Measurements from ENCODE around the gene STBD1. TPM values are rescaled to one million over a fixed set of nuclear protein-coding genes. Genes with fewer than 3 reads are reported as not detected.
A peak's percentile ranks its signal among the peaks of the same experiment; 100 is the strongest.

STBD1 gene
- total and polyA plus RNA-seq, 9 of the 15 experiments (the other 6 are each of a cell fraction or from before 2014, with no cell fraction given), result 0.08 to 0.64 (median 0.27) TPM; not detected in 2

DNA sequence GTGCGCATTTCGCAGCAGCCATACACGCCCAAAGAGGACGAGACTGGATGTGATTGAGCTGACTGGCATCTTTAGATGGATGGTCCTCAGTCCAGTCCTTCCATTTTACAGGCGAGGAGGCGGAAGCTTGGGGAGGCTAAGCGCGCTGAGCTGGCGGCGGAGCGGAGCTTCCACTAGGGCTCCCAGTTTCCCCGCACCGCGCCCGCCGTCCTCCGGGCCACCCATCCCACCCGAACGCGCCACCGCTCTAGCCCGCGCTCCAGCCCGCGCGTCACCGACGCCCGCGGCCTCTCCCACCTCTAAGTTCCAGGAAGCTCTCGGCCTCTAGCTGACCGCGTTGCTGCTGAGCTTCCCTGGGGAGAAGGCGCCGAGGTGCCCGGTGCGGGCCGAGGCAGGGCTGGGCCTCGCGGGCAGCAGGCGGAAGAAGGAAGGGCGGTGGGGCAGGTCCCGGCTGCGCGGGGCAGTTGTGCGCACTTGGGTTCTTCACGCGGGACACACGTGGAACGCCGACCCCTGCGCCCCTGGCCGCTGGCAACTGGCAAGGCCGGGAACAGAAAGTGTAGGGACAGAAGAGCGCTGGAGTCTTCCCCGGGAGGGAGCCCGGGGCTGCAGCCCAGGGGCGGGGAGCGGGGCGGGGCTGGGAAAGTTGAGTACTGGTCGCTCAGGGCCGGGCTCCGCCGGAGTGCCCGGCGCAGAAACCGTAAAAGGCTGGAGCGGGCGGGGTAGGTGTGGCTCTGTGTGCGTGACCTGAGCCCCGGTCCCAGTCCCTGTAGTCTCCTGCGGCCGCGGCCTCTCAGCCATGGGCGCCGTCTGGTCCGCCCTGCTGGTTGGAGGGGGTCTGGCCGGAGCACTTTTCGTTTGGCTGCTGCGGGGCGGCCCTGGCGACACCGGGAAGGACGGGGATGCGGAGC is at the start of gene STBD1 (continued):
- TF ChIP-seq, protein P1, sequence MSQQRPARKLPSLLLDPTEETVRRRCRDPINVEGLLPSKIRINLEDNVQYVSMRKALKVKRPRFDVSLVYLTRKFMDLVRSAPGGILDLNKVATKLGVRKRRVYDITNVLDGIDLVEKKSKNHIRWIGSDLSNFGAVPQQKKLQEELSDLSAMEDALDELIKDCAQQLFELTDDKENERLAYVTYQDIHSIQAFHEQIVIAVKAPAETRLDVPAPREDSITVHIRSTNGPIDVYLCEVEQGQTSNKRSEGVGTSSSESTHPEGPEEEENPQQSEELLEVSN (IDR thresholded peaks at IDR 0.05; ENCODE audit: borderline replicate concordance in 1 of 2, extremely low read depth in 1 of 2, insufficient read depth in 1 of 2, insufficient read length in 1 of 2, low read depth in 1 of 2, low read length in 1 of 2, poor library complexity in 1 of 2, severe bottlenecking in 1 of 2), result peak; percentile 10 to 15
- TF ChIP-seq BRF1 (IDR thresholded peaks at IDR 0.05; ENCODE audit: borderline replicate concordance, extremely low read depth, insufficient read length) (no peak), PHTF2 (CRISPR knock-in tag; IDR thresholded peaks at IDR 0.05) (no peak), ZNF12 (CRISPR knock-in tag; IDR thresholded peaks at IDR 0.05) (no peak), NRF1 (conservative IDR thresholded peaks at IDR 0.05 in 1 of 2, IDR thresholded peaks at IDR 0.05 in 1 of 2) (peak; percentile 57 to 66), ZBTB1 (CRISPR knock-in tag; IDR thresholded peaks at IDR 0.05; ENCODE audit: borderline replicate concordance, low read depth) (no peak)

DNA sequence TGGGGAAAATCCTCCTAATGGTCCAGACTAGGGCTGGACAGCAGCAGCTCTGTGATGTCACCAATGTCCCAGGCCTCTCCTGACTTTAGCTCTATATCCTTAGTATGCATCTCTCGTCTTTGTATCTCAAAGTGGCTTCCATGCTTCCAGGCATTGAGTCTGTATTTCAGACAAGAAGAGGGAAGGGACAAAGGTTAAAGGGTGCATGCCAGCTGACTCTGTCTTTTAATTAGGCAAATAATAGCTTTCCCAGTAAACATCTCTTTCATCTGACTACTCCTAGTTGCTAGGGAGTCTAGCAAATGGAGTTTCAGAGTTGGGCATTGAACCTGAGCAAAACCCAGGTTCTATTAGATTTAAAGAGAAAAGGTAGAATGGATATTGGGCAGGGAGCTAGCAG is 49.6 kb upstream of the STBD1 start:
- BruUV-seq (replicated peaks), result no TSS peak
- in situ Hi-C loops (cut with MboI) (no loop called here), intact Hi-C loops (cut with micrococcal nuclease) (loop anchor here (10.0 kb wide), 1 partner anchor 118 kb away; no protein-coding TSS in a partner anchor)
- 59% methylated on average over 1 of the region's 1 CpG for WGBS (ENCODE audit: insufficient coverage, low coverage, missing lambda C conversion rate)
- DNase-seq (ENCODE audit: extremely low read depth in 1 of 4, low spot score in 3 of 4), result peak in 1 of 4 experiments; percentile 19
- TF ChIP-seq, protein P2, sequence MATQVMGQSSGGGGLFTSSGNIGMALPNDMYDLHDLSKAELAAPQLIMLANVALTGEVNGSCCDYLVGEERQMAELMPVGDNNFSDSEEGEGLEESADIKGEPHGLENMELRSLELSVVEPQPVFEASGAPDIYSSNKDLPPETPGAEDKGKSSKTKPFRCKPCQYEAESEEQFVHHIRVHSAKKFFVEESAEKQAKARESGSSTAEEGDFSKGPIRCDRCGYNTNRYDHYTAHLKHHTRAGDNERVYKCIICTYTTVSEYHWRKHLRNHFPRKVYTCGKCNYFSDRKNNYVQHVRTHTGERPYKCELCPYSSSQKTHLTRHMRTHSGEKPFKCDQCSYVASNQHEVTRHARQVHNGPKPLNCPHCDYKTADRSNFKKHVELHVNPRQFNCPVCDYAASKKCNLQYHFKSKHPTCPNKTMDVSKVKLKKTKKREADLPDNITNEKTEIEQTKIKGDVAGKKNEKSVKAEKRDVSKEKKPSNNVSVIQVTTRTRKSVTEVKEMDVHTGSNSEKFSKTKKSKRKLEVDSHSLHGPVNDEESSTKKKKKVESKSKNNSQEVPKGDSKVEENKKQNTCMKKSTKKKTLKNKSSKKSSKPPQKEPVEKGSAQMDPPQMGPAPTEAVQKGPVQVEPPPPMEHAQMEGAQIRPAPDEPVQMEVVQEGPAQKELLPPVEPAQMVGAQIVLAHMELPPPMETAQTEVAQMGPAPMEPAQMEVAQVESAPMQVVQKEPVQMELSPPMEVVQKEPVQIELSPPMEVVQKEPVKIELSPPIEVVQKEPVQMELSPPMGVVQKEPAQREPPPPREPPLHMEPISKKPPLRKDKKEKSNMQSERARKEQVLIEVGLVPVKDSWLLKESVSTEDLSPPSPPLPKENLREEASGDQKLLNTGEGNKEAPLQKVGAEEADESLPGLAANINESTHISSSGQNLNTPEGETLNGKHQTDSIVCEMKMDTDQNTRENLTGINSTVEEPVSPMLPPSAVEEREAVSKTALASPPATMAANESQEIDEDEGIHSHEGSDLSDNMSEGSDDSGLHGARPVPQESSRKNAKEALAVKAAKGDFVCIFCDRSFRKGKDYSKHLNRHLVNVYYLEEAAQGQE (IDR thresholded peaks at IDR 0.05; ENCODE audit: borderline replicate concordance), result peak; percentile 49
- TF ChIP-seq, protein P2 (CRISPR knock-in tag; IDR thresholded peaks at IDR 0.05; ENCODE audit: low read depth), result no peak
- TF ChIP-seq PTTG1 (tag; IDR thresholded peaks at IDR 0.05; ENCODE audit: low read depth), result no peak
- FAIRE-seq, result peak; percentile 69
- Histone ChIP-seq H3K9me1 (ENCODE audit: control insufficient read depth, insufficient read depth, low read length) (no peaks in the 10 kb centered on the region), H2AFZ (ENCODE audit: low read depth, low read length) (peak overlapping the region; percentile 83), H3K9ac (ENCODE audit: insufficient read depth in 1 of 2, low read depth in 2 of 2, low read length in 2 of 2) (no peak overlapping the region), H3K36me3 (ENCODE audit: control insufficient read depth, insufficient read depth, low read length) (no peaks in the 10 kb centered on the region), H3K9me3 (replicated peaks; ENCODE audit: control insufficient read depth, insufficient read depth, low read depth, low read length) (no peaks in the 10 kb centered on the region), H4K20me1 (replicated peaks; ENCODE audit: control insufficient read depth, insufficient read depth, low read length) (no peaks in the 10 kb centered on the region), H3K27me3 (ENCODE audit: control insufficient read depth in 2 of 2, insufficient read depth in 2 of 2, low read length in 2 of 2) (no peaks in the 10 kb centered on the region), H3K27ac (ENCODE audit: extremely low read depth, low read depth, low read length) (no peak overlapping the region; the same call in 2 of the 3 replicates), H3K4me1 (replicated peaks in 1 of 2; ENCODE audit: control insufficient read depth in 2 of 2, insufficient read depth in 2 of 2, low read length in 2 of 2) (peaks cover 2 to 18% of the 10 kb centered on the region in 2 experiments; a peak in 4 of 5 replicates), H3K79me2 (ENCODE audit: control insufficient read depth, insufficient read depth, low read length) (no peaks in the 10 kb centered on the region), H3K4me3 (no peak overlapping the region; the same call in 1 of the 2 replicates), H3K4me2 (ENCODE audit: insufficient read depth, low read length) (peak overlapping the region; percentile 65; the same call in 1 of the 2 replicates)
- POLR2A ChIA-PET, result no interaction called here
- CTCF ChIA-PET (ENCODE audit: low intra/inter-chr PET ratio), result no interaction called here
- ATAC-seq, result peak; percentile 29; the same call in 1 of the 3 replicates
